Endodermal cell (in vitro differentiated cells): ENCODE data around the gene SLC25A28. TPM values are rescaled to one million over a fixed set of nuclear protein-coding genes. Genes with fewer than 3 reads are reported as not detected.

Experiments used
- DNase-seq: peaks from one replicate; pipeline ENCODE4 v3.0.0-alpha.2; 2017
- H3K27ac ChIP-seq: 2 replicates; pipeline ENCODE4 v1.5.1; 2013; ENCODE audit warnings: mild to moderate bottlenecking, low read depth, low read length, moderate library complexity
- H3K27me3 ChIP-seq: 2 replicates; pipeline ENCODE4 v1.6.1; 2013; ENCODE audit warnings: mild to moderate bottlenecking, low read length, moderate library complexity; ENCODE audit not compliant: insufficient read depth, control insufficient read depth, poor library complexity, severe bottlenecking
- H3K36me3 ChIP-seq: 2 replicates; pipeline ENCODE4 v1.7.0; 2013; ENCODE audit warnings: mild to moderate bottlenecking, low read length, moderate library complexity; ENCODE audit not compliant: control insufficient read depth, insufficient read depth
- H3K4me1 ChIP-seq: one replicate; pipeline ENCODE4 v1.7.0; 2013; ENCODE audit warnings: low read length; ENCODE audit not compliant: control insufficient read depth, insufficient read depth
- H3K4me3 ChIP-seq: 2 replicates; pipeline ENCODE4 v1.5.1; 2013; ENCODE audit warnings: mild to moderate bottlenecking, low read length, moderate library complexity
- H3K9ac ChIP-seq: 2 replicates; pipeline ENCODE4 v1.6.1; 2013; ENCODE audit warnings: mild to moderate bottlenecking, low read length, moderate library complexity; ENCODE audit not compliant: poor library complexity, severe bottlenecking; ENCODE audit errors: extremely low read depth
- H3K9me3 ChIP-seq: 2 replicates; pipeline ENCODE4 v1.6.1; 2013; ENCODE audit warnings: mild to moderate bottlenecking, low read length, moderate library complexity; ENCODE audit not compliant: control insufficient read depth
- H3K27ac Mint-ChIP-seq: 2 replicates; pipeline ENCODE4 v1.8.0; 2020; ENCODE audit warnings: mixed read lengths
- H3K27me3 Mint-ChIP-seq: 2 replicates; pipeline ENCODE4 v1.8.0; 2021; ENCODE audit warnings: mild to moderate bottlenecking, mixed read lengths; ENCODE audit not compliant: insufficient read depth
- H3K36me3 Mint-ChIP-seq: 2 replicates; pipeline ENCODE4 v1.8.0; 2020; ENCODE audit warnings: low read depth, mixed read lengths
- H3K4me1 Mint-ChIP-seq: 2 replicates; pipeline ENCODE4 v1.8.0; 2020; ENCODE audit warnings: mixed read lengths
- H3K4me3 Mint-ChIP-seq: 2 replicates; pipeline ENCODE4 v1.8.0; 2020; ENCODE audit warnings: mild to moderate bottlenecking, moderate library complexity, mixed read lengths
- H3K9me3 Mint-ChIP-seq: 2 replicates; pipeline ENCODE4 v1.8.0; 2020; ENCODE audit warnings: mild to moderate bottlenecking, mixed read lengths
- CTCF ChIP-seq: fragments of 200-600 bp; sonication (generic); conservative IDR thresholded peaks from 2 replicates; pipeline ENCODE4 v1.5.0; 2021; ENCODE audit warnings: antibody characterized with exemption, mild to moderate bottlenecking
- WGBS, 2 experiments: methylation state at CpG; one replicate each; pipeline versions ENCODE4 v1.1.5 to v1.1.7; 2013; ENCODE audit warnings: missing lambda C conversion rate in 2 of 2, mixed read lengths in 1 of 2; ENCODE audit not compliant: insufficient coverage in 1 of 2, insufficient read length in 1 of 2; 5-methylcytosine and 5-hydroxymethylcytosine counted together
- total RNA-seq, 2 donors: library from RNA; stranded (reverse); fragmentation: NEBNext Ultra II Directional in 1 of 2; extraction: Animal tissue kit (Norgen Biotek cat#: 25700) in 1 of 2; gene quantifications; 2 replicates in 1 of 2; 3 replicates in 1 of 2; pipeline ENCODE4 v1.2.1, GENCODE V29; 2021

Gene SLC25A28
- total RNA-seq, 2 donors from 2014 or later, result 20.4 to 30.0 TPM

GRCh38 chr10:99659031-99659867, 39.0 kb upstream of the SLC25A28 start, which contains the start of gene ENTPD7:
ENTPD7 (plus strand) TSS chr10:99659509; CDS start chr10:99659957, 448 bp downstream.
- peak; percentile 99 for DNase-seq
- TF ChIP-seq CTCF, result peak; percentile 50
- peak within 1 kb of the TSS; percentile 75 for H3K4me3 Mint-ChIP-seq
- Histone ChIP-seq H3K27me3 (peaks cover 27% of the 10 kb centered on the region), H3K9ac (peak within 1 kb of the TSS; percentile 98), H3K27ac (peak within 1 kb of the TSS; percentile 19), H3K4me3 (peak within 1 kb of the TSS; percentile 87), H3K36me3 (peaks cover 29% of the 10 kb centered on the region), H3K4me1 (peaks cover 3% of the 10 kb centered on the region), H3K9me3 (no peaks in the 10 kb centered on the region)
- H3K36me3 Mint-ChIP-seq, result peaks cover 8% of the 10 kb centered on the region
- H3K27ac Mint-ChIP-seq, result peak within 1 kb of the TSS; percentile 92
- H3K4me1 Mint-ChIP-seq, result peaks cover 5% of the 10 kb centered on the region
- 0% methylated on average over 17 to 71 of the region's 71 CpGs for WGBS, 2 experiments
- peaks cover 36% of the 10 kb centered on the region for H3K27me3 Mint-ChIP-seq
- H3K9me3 Mint-ChIP-seq, result no peaks in the 10 kb centered on the region

- Mint-ChIP-seq H3K4me1 (peaks cover 5% of the 10 kb centered on the region), H3K27ac (peak overlapping the region; percentile 64), H3K36me3 (peaks cover 5% of the 10 kb centered on the region), H3K9me3 (no peaks in the 10 kb centered on the region), H3K27me3 (peaks cover 36% of the 10 kb centered on the region), H3K4me3 (peak overlapping the region; percentile 75)
- peak overlapping the region; percentile 98 for H3K9ac ChIP-seq
- no peaks in the 10 kb centered on the region for H3K9me3 ChIP-seq
- 5 to 10% methylated on average over 15 to 24 of the region's 24 CpGs for WGBS, 2 experiments
- peaks cover 24% of the 10 kb centered on the region for H3K36me3 ChIP-seq
- TF ChIP-seq CTCF, result no peak
- H3K4me3 ChIP-seq, result peak overlapping the region; percentile 87
- peak; percentile 63 for DNase-seq
- H3K27me3 ChIP-seq, result peaks cover 27% of the 10 kb centered on the region
- peaks cover 3% of the 10 kb centered on the region for H3K4me1 ChIP-seq
- H3K27ac ChIP-seq, result no peak overlapping the region
Observed at GRCh38 chr10:99658622-99659030, 38.4 kb upstream of the SLC25A28 start.

GRCh38 chr10:99656199-99657064, 36.2 kb upstream of the SLC25A28 start:
- Histone ChIP-seq H3K9ac (no peak overlapping the region), H3K4me1 (peaks cover 3% of the 10 kb centered on the region), H3K4me3 (no peak overlapping the region), H3K27me3 (peaks cover 27% of the 10 kb centered on the region), H3K36me3 (peaks cover 2% of the 10 kb centered on the region), H3K27ac (no peak overlapping the region), H3K9me3 (no peaks in the 10 kb centered on the region)
- no peaks in the 10 kb centered on the region for H3K9me3 Mint-ChIP-seq
- peaks cover 2% of the 10 kb centered on the region for H3K36me3 Mint-ChIP-seq
- 0% methylated on average over 1 of the region's 1 CpG for WGBS, 2 experiments
- H3K4me1 Mint-ChIP-seq, result peaks cover 5% of the 10 kb centered on the region
- peaks cover 36% of the 10 kb centered on the region for H3K27me3 Mint-ChIP-seq
- H3K4me3 Mint-ChIP-seq, result no peak overlapping the region
- no peak for DNase-seq
- H3K27ac Mint-ChIP-seq, result no peak overlapping the region
- TF ChIP-seq CTCF, result no peak
